ENCODE data around the gene GRIFIN.

GRIFIN gene

GRCh38 chr7:2437537-2438148 is 38.6 kb downstream of the GRIFIN start:
- no peak for TF ChIP-seq CTCF (conservative IDR thresholded peaks at IDR 0.05; ENCODE audit: low read depth, low read length)
- H3K4me3 ChIP-seq (ENCODE audit: low read length), result no peak overlapping the region
- DNase-seq (ENCODE audit: low read depth), result no peak

- no peak for DNase-seq (ENCODE audit: low read depth)
- TF ChIP-seq CTCF (conservative IDR thresholded peaks at IDR 0.05; ENCODE audit: low read depth, low read length), result no peak
- no peak overlapping the region for H3K4me3 ChIP-seq (ENCODE audit: low read length)
These were observed 39.1 kb downstream of the GRIFIN start for GRCh38 chr7:2437136-2437535.

- TF ChIP-seq CTCF (conservative IDR thresholded peaks at IDR 0.05; ENCODE audit: low read depth, low read length), result no peak
- DNase-seq (ENCODE audit: low read depth), result no peak
- H3K4me3 ChIP-seq (ENCODE audit: low read length), result no peak overlapping the region
These were observed 39.7 kb downstream of the GRIFIN start for GRCh38 chr7:2436341-2437104.

GRCh38 chr7:2435146-2435545 is 41.1 kb downstream of the GRIFIN start:
- no peak for TF ChIP-seq CTCF (conservative IDR thresholded peaks at IDR 0.05; ENCODE audit: low read depth, low read length)

GRCh38 chr7:2433713-2434550 is 42.3 kb downstream of the GRIFIN start:
- H3K4me3 ChIP-seq (ENCODE audit: low read length), result no peak overlapping the region
- no peak for DNase-seq (ENCODE audit: low read depth)
- TF ChIP-seq CTCF (conservative IDR thresholded peaks at IDR 0.05; ENCODE audit: low read depth, low read length), result no peak

More at GRCh38 chr7:2435146-2435545, 41.1 kb downstream of the GRIFIN start:
- no peak for DNase-seq (ENCODE audit: low read depth)
- no peak overlapping the region for H3K4me3 ChIP-seq (ENCODE audit: low read length)

- H3K4me3 ChIP-seq (ENCODE audit: low read length), result no peak overlapping the region
- no peak for TF ChIP-seq CTCF (conservative IDR thresholded peaks at IDR 0.05; ENCODE audit: low read depth, low read length)
These were observed 43.1 kb downstream of the GRIFIN start for GRCh38 chr7:2432910-2433712.

More at GRCh38 chr7:2432910-2433712, 43.1 kb downstream of the GRIFIN start:
- no peak for DNase-seq (ENCODE audit: low read depth)
